GM18508 (cell line): ENCODE measurements around the gene TENM4.
"Not testable (repeated sequence)": the region's sequence is repeated elsewhere in the genome, so short reads cannot be mapped to it uniquely, and the experiment has no call there.

Source experiments
- ATAC-seq: cut with Tn5 transposase; IDR thresholded peaks from one replicate; pipeline ENCODE4 v1.9.1; 2021; ENCODE audit warnings: moderate number of reproducible peaks; ENCODE audit not compliant: insufficient read depth, unreplicated experiment

The TENM4 gene

GRCh38 chr11:79193663-79194310 is 247.0 kb downstream of the TENM4 start:
- no peak for ATAC-seq

DNA sequence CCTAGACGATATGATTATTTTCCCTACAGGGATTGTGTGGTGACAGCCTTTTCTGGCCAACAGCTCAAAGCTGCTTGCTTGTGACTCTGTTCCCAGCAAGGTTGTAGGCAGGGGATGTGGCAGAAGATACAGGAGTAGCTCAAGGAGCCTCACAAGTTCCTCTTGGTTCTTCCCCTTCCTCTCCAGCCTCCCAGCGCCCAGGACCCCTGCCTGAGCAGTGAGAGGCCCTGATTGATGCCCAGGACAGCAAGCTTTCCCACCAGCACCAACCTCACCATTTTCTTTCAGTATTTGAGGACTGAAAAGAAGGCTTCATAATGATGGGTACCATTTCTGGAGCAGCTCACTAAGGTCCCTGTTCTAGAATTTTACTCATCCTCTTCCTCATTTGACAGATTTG is 248.0 kb downstream of the TENM4 start:
- no peak for ATAC-seq

GRCh38 chr11:79191716-79192115 is 249.1 kb downstream of the TENM4 start:
- not testable (repeated sequence) for ATAC-seq

DNA sequence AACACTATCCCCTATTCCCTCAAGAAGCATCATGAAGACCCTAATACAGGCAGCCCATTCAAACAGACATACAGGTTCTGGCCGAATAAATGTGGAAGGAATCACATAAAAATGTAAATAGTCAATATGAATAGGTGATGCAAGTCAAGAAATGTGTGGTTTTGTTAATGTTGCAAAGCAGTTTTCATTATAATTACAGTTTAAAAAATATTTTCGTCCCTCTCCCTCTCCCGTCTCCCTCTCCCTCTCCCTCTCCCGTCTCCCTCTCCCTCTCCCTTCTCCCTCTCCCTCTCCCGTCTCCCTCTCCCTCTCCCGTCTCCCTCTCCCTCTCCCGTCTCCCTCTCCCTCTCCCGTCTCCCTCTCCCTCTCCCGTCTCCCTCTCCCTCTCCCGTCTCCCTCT is 250.3 kb downstream of the TENM4 start:
- ATAC-seq, result not testable (repeated sequence)

- no peak for ATAC-seq
These were observed 251.2 kb downstream of the TENM4 start for GRCh38 chr11:79189601-79190000.

DNA sequence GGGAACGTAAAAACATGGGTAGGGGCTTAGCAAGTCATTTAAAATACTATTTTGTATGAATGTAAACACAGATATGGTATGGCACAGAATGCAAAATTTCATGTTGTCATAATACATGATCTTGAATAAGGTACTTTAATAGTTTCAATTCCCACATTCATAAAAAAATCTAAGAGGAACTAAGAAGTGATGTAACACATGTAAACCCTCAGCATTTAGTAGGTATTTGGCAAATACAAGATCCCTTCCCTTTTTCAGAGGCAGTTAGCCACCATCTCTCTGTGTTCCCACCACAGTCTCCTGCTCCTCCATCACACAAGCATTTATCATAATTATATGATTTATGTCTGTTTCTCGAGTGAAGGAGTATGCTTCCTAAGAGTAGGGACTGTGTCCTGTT is 251.8 kb downstream of the TENM4 start:
- ATAC-seq, result no peak

DNA sequence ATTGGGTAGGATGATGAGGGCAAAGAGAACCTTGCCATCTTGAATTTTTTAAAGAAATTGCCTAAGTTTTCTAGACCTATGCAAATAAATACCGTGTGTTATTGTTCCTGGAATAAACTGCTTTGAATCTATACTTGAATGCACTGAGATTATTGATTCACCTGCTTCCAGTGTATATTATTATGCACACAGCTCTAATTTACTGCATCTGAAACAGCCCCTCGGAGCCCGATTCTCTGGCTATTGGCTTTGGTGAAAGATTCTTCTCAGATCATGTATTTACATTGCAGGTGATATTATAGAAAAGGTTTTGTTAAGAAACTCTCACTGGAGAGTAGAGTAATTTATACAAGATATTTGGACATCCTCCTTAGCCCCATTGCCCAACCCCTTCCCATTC is 254.2 kb downstream of the TENM4 start:
- no peak for ATAC-seq

DNA sequence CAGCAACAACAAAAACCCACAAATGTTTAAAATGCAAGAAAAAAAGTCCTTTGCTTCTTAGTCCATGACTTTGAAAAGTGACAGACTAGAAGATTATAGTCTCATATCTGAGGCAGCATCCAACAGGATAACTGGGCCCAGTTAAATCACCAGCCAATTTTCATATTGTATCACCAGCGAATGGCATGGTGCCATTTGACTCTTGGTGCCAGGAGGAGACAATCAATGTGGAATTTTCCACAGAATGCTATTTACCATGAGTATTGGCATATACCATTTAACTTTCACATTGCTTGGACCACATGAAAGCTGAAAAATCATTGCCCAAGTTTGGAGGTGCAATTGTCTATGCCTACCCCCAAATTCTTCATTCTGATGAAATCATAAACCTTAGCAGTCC is 255.5 kb downstream of the TENM4 start:
- ATAC-seq, result no peak

DNA sequence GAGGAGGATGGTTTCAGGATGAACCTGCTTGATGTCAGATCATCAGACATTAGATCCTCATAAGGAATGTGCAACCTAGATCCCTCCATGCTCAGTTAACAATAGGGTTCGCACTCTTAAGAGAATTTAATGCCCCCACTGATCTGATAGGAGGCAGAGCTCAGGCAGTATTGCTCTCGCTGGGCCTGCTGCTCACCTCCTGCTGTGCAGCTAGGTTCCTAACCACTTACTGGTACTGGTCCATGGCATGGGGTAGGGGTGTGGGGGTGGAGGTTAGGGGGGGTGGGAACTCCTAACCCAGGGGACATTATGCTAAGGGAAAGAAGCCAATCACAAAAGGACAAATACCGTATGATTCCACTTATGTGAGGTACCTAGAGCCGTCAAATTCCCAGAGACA is 256.5 kb downstream of the TENM4 start:
- ATAC-seq, result no peak

GRCh38 chr11:79182794-79183193 is 258.0 kb downstream of the TENM4 start:
- ATAC-seq, result no peak

DNA sequence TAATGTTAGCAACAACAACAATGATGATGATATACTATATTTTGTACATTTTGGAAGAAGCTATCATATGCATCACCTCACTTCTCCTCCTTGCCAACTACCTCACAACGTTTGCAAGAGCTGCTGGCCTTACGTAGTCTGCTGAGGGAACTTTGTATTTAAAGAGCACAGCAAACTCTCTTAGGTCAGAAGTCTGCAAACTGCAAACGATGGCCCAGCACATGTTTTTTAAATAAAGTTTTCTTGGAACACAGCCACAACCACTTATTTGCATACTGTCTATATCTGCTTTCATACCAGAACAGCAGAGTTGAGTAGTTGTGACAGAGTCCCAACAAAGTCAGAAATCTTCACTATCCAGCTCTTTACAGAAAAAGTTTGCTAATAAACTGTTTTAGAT is 261.7 kb downstream of the TENM4 start:
- no peak for ATAC-seq

DNA sequence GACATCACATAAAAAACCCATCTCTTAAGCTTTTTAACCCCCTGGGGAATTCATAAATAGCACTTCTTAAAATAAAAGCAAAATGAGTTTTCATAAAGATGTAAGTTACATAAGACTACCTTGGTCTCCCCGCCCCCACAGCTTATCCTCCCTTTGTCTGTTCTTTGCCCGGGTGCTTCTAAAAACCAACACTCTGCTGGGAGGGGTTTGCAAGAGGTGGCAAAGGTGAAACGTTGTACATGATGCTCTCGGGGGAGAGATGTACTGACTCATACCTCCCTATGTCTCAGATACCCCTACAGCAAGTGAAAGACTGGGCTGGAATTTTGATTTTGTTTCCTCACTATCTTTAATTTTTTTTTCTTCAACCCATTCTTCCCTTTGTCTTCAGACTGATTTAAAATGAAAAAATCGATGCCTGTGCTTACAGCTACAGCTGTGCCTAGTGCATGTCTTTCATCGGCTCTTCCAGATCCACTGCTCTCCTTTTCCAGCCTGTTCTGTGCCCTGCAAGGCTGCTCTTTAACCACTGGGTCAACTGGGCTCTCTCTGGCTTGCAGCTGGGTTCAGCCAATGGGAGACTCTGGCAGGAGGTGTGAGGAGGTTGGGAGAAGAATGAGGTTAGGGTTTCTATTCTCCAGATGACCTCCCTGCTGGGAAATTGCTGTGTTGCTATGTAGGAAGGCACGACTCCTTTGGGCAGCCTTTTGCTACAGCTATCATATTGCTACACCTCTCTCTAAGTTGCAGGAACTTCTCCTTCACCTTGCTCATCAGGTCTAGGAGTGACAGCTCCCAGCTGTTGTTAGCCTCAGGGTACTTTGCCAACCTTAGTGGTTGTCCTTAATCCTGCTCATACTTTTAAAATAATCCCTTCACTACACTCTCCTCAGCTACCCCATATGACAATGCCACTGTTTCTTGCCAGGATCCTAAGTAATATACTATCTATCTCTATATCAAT is 266.5 kb downstream of the TENM4 start:
- ATAC-seq, result no peak

GRCh38 chr11:79173615-79174014 is 267.2 kb downstream of the TENM4 start:
- ATAC-seq, result no peak

DNA sequence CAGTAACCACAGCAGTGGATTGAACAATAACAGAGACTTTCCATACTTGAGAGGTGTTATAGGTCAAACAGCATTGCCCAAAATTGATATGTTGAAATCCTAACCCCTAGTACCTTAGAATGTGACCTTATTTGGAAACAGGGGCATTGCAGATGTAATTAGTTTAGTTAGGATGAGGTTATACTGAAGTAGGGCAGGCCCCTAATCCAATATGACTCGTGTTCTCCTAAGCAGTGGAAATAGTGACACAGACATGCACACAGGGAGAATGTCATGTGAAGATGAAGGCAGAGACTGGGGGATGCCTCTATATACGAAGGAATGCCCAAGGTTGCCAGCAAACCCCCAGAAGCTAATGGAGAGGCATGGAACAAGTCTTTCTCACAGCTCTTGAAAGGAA is 270.5 kb downstream of the TENM4 start:
- ATAC-seq, result no peak

DNA sequence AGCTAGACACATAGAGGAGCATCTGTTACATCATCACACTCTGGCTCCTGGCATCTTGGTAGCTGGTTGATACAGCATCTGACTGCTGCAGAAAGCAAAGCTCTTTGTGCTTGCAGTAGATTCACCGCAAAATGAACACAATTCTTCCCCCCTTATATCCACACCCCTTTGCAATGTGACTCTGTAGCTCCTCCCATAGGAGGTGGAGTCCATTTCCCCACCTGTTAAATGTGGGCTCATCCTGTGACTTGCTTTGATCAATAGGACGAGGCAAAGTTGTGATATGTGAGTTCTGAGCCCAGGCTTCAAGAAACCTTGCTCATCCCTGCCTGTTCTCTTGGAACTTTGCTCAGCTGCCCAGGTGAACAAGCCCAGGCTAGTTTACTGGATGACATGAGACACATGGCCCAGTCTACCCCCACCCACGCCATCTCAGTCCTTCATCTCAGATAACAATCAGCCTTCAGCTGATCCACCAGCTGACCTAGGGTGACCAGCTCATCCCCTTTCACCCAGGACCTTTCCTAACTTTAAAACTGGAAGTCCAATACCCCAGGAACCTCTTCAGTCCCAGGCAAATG is 272.2 kb downstream of the TENM4 start:
- ATAC-seq, result no peak

DNA sequence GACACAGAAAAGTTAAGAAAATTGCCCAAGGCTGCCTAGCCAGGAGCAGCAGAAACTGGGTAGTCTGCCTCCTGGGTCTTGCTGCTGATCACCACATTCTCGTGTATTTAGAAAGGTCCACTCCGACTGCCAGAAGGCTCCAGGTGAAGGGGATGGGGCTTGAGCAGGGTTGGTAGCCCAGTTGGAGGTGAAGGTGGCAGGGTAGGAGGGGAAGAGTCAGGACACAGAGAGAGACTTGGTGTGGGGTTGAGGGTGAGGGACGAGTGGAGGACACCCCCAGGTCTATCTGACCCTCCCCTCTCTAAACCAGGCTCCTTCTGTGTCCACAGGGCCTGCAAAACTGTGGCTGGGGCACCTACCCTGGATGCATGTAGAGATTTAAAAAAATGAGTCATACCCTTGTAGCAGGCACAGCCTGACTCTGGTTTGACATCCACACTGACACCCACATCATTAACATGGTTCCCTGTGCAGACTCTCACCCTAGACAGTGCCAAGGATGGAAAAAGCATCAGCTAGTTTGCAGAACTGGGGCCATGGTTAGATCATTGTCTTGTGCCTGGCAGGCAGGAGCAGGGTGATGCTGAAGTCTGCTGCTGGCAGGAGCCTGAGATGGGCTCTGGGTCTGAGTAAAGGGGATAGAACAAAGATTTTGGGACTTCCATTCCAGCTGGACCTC is 273.2 kb downstream of the TENM4 start:
- no peak for ATAC-seq

DNA sequence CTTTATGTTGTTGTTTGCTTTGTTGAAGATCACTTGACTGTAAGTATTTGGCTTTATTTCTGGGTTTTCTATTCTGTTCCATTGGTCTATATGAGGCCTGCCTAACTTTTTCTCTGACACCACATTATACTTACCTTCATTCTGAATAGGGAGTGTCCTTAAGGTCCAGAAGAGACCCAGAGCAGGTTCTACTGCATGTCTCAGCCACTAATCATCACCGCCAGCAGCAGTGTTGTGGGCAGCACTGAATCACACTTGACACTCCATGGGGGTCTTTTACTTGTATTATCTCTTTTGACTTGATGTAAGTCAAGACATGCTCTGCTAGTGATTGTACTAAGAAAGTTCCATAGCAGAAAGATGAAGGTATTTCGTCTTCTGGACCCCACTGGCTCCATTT is 274.9 kb downstream of the TENM4 start:
- no peak for ATAC-seq

- no peak for ATAC-seq
These were observed 279.9 kb downstream of the TENM4 start for GRCh38 chr11:79160791-79161403.

- no peak for ATAC-seq
These were observed 281.0 kb downstream of the TENM4 start for GRCh38 chr11:79159657-79160450.

DNA sequence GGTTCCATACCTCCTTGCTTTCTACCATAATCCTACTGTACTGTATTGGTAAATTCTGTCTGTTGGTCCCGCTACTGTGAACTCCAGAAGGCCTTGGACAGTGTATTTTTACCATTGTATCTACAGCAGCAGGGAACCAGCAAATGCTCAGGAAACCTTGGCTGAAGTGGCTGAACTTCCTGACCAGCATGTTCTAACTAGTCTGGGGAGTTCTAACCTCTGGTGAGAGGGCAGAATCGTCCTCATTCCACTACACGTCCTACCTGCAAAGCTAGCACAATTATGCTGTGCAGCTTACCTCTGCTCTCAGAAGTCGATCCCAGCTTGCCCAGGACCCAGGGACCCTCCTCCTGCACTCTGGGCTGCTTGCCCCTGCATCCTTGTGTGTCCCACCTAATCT is 283.1 kb downstream of the TENM4 start:
- no peak for ATAC-seq
